ENCODE data around the gene FBXW9.

The FBXW9 gene

GRCh38 chr19:12696366-12697335 is at the start of gene FBXW9:
TSS of gene FBXW9 (minus strand) at chr19:12696631. CDS start at chr19:12696581, 50 bp downstream.
- peak; percentile 96 for DNase-seq

DNA sequence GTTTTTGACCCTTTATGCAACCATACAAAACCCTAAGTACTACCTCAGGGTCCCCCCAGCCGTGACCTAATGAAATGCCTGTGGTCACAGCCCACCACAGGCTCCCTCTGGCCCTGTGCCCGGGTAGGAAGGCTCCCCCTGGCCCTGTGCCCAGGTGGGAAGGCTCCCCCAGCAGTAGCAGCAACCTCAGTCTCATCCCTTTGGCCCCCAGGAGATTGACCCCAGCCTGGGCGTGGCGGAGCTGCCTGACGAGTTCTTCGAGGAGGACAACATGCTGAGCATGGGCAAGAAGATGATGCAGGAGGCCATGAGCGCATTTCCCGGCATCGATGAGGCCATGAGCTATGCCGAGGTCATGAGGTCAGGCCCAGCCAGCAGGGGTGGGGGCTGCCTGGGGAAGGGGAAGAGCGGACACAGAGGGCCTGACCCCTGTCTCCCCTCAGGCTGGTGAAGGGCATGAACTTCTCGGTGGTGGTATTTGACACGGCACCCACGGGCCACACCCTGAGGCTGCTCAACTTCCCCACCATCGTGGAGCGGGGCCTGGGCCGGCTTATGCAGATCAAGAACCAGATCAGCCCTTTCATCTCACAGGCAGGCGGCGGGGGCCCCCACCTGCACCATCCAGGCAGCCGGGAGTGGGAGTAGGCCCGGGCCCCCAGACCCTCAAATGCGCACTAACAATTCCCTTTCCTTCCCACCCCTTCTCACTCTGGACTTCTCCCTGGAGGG is 48.9 kb upstream of the FBXW9 start:
- no peak for DNase-seq

DNA sequence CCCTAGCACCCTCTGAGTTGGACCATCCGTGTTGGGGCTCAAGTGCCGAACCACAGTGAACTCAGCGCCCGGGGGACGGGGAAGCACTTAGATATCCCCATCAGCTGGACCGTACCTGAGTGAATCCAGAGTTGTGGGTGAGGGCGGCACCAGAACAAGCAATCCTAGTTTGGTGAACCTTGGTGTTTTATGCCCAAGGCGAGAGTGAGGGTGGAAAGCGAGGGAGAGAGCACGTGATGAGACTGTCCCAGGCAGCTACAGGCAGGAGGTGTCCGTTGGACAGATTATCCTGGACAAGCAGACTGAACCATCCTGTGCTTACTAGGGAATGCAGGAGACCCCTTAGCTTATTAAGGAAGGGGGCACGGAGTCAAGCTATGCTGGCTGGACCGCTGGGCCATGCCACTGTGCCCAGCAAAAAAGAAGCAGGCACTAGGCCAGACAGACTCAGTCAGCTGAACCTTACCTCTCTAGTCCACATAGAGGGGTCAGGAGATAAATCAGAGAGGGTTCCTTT is 41.5 kb upstream of the FBXW9 start:
- peak; percentile 29 for DNase-seq

- DNase-seq: peak; percentile 99
Measured at GRCh38 chr19:12736995-12737834, 40.8 kb upstream of the FBXW9 start, which contains the start of gene GET3. TSS of gene GET3 (plus strand) at chr19:12737497. CDS start at chr19:12737506, 9 bp downstream.

- peak; percentile 91 for DNase-seq
Measured at GRCh38 chr19:12733369-12734214, 37.2 kb upstream of the FBXW9 start.

GRCh38 chr19:12731337-12731736 is 34.9 kb upstream of the FBXW9 start:
- DNase-seq: no peak

DNA sequence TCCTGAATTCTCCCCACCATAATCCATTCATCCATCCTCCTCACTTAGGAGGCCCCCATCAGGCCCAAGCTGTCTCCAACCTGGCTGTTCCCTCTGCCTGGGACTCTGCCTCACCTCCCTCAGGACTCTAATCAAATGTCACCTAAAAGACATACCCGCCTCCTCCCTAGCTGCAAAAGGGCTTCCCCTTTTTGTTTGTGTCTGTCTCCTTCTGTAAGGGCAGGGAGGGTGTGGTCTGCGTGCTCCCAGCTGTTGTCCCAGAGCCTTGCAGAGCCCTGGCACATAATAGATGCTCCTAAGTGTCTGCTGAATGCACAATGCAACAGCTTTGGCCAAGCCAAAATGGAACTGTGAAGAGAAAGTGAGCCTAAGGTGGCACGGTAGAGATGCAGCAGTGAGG is 33.6 kb upstream of the FBXW9 start:
- no peak for DNase-seq

DNA sequence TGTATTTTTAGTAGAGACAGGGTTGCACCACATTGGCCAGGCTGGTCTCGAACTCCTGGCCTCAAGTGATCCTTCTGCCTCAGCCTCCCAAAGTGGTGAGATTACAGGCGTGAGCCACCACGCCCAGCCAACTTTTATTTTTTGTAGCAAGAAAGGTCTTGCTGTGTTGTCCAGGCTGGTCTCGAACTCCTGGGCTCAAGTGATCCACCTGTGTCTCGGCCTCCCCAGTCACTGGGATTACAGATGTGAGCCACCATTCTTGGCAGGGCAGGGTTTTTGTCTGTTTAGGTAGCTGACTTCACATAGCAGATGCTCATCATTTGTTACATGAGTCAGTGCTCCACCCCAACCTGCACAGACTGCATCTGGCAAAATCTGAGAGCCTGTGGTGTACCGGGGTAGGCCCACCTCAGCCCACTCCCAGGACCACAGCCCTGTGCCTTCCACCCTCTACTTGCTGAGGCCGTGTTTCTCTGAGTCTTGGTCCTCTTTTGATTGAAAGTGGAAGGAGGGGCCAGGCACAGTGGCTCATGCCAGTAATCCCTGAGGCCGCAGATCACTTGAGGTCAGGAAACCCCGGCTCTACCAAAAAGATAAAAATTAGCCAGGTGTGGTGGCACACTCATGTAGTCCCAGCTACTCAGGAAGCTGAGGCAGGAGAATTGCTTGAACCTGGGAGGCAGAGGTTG is 31.5 kb upstream of the FBXW9 start:
- DNase-seq: no peak

DNA sequence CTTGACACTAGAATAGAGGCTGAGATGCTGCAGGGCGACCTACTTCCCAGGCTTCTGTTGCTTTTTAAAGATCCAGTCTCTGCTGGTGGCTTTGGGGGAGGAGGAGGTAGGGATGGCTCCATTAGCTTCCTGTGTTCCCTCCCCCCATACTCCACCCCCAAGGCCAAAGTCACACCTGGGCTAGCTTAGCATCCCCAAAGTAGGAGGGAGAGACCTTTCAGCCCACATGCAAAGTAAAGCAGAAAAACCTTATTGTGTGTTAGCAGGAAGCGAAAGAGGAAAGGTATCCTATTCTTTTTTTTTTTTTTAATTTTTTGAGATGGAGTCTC is 30.5 kb upstream of the FBXW9 start:
- DNase-seq: no peak

- peak; percentile 24 for DNase-seq
Measured at GRCh38 chr19:12725612-12726011, 29.2 kb upstream of the FBXW9 start.

GRCh38 chr19:12723641-12724426 is 27.4 kb upstream of the FBXW9 start, which contains the start of gene TNPO2:
TSS of gene TNPO2 (minus strand) at chr19:12723932. CDS start at chr19:12720977, 2,955 bp downstream.
- peak; percentile 91 for DNase-seq

GRCh38 chr19:12723381-12723640 is 26.9 kb upstream of the FBXW9 start:
- DNase-seq: peak; percentile 51

DNA sequence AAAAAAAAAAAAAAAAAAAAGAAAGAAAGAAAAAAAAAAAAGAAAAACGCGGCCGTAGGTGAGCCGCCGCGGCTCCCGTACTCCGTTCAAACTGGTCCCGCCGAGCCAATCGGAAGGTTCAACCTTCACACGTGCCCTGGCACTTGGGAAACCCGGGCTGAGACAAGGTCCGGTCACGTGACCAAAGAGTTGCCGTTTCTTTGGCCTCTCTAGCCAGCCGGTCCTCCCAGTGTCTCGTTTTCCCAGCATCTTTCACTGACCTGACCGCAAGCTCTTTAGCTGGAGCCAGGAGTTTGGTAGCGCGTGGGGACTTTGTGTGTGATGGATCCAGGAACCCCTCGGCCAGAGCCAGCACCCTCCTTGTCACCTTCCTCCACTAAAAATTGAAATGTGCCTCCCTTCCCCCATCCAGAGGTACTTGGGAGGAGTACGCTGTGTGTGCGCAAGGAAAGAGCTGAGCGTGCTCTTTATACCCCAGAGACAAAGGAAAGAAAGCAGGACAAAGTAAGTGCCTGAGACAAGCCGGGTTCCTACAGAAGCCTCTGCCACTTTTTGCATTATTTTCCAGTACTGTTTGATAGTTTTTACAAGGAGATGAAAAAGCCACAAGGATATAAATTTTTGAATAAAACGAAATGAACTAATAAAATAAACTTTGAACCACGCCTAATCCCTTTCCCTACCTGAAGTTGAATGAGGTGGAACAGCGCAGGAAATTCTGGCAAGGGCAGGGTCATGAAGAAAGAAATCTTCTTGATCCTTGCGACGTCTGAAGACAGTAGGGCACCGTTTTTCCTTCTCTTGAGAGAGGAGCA is 26.3 kb upstream of the FBXW9 start:
- peak; percentile 100 for DNase-seq

GRCh38 chr19:12721656-12722565 is 25.5 kb upstream of the FBXW9 start:
- peak; percentile 88 for DNase-seq

DNA sequence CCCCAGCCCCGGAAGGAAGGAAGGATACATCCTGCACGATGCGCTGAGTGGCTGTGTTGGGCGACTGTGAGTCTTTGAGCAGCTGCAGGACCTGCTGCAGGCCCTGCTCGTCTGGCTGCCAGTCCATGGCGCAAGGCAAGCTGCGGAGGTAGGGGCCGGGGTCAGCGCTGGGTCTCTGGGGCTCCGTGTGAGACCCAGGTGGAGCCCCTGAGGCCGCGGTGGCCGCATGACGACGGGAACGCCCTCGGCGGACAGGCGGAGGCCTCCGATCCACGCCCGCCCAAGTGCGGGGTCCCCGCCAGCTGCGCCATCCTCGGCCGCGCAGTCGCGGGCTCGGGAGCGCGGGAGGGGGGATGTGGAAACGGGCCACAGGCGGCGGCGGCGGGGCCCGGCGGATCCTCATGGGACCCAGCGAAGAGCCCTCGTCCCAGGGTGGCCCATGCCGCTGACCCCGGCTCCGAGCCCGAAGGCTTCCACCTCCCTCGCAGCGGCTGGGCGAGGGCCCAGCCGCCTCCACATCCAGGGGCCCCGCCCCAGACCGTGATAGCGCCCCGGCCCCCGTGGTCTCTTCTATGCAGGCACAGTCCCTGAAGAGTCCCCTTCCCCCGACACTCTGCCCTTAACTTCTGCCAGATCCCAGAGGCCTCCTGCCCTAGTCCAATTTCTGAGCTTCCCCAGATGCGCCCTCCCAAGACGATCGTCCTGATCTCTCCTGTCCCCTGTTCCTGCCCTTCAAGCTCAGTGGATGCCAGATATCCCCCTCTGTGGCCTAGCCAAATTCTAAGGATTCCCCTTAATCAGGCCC is 24.6 kb upstream of the FBXW9 start:
- DNase-seq: peak; percentile 58

DNA sequence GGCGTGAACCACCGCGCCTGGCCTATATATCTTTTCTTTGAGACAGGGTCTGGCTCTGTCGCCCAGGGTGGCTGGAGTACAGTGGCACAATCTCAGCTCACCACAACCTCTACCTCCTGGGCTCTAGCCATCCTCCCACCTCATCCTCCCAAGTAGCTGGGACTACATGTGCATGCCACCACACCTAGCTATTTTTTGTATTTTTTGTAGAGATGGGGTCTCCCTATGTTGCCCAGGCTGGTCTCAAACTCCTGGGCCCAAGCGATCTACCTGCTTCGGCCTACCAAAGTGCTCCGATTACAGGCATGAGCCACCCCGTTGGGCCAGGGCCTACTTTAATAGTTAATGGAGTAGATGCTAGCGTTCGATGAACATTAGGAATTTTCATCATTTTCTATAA is 23.9 kb upstream of the FBXW9 start:
- DNase-seq: no peak

DNA sequence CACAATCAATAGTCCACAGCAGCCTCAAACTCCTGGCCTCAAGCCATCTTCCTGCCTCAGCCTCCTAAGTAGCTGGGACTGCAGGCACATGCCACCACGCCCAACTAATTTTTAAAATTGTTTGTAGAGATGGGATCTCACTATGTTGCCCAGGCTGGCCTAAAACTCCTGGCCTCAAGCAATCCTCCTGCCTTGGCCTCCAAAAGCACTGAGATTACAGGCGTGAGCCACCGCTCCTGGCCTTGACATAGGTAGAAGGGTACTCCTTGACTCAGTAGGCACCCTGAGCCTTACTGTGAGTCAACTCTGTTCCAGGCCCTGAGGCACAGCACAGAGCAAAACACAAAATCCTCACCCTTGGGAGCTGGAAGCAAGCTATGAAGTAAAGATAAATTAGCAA is 19.5 kb upstream of the FBXW9 start:
- DNase-seq: peak; percentile 47

- DNase-seq: no peak
Measured at GRCh38 chr19:12715102-12715501, 18.7 kb upstream of the FBXW9 start.
